HG03175 (cell line): ENCODE results near the gene C14orf180.

Experiments
- ATAC-seq: cut with Tn5 transposase; IDR thresholded peaks from one replicate; pipeline ENCODE4 v1.9.1; 2021; ENCODE audit warnings: mild to moderate bottlenecking, moderate library complexity; ENCODE audit not compliant: unreplicated experiment

Gene C14orf180

DNA sequence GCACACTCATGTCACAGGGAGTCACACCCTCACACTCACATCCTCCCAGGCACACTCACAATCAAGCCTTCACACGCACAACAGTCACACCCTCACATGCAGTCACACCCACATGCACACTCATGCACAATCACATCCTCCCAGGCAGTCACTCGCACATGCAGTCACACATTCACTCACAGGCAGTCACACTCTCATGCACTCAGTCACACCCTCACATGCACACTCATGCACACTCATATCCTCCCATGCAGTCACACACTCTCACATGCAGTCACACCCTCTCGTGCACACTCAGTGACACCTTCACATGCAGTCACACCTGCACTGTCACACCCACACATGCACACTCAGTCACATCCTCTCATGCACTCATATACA is 12.7 kb downstream of the C14orf180 start:
- no peak for ATAC-seq

DNA sequence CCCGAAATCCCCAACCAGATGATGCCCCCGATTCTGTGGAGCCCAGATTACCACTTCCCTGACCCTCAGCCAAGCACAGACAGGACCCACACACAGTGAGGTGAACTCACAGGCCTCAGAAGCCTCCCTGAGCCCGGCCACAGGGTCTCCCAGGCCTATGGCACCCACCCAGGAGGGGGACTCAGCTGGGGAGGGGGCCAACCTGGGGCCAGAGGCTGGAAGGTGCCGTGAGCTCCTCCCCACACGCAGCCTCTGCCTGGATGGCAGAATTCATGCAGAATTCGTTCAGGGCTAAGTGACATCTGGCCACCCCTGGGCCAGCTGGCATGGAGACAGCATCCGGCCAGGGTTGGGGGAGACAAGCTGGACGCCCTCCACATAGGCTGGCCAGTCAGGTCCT is 13.2 kb downstream of the C14orf180 start:
- no peak for ATAC-seq

DNA sequence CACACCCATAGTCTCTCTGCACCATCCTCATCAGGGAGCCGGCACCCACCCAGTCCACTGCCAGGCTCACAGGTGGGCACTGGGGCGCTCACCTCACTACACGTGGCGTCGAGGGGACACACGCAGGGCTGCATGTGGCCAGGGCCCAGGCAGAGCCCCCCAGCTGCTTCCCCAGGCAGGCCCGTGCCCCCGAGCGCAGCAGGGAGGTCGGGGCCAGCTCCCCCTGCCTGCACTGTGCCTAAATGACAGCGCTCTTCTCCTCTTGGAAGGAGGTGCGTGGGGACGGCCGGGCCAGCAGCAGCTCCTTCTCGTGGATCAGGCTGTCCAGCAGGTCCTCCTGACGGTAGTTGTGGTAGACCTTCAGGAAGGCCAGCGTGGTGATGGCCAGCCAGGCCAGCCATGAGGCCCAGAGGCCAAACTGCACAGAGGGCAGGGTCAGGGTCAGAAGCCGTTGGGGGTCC is 13.7 kb downstream of the C14orf180 start:
- no peak for ATAC-seq

DNA sequence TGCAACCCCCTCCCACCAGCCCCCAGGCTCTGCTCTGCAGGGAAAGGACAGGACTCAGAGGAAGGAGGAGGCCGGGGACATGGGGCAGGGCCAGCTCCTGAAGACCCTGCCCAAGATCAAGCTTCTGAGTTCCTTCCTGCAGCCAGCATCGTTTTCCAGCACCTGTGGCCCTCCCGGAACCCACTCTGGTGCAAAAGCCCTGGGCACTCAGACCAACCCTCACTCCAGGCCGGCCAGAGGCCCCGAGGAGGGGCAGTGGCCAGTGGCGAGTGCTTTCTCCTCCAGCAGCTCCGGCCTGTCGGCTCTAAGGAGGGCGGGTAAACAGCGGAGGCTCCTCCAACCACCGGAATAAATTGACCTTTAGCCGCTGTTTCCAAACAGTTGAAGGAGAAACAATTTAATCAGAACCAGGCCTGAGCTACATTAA is 14.2 kb downstream of the C14orf180 start:
- ATAC-seq: no peak

DNA sequence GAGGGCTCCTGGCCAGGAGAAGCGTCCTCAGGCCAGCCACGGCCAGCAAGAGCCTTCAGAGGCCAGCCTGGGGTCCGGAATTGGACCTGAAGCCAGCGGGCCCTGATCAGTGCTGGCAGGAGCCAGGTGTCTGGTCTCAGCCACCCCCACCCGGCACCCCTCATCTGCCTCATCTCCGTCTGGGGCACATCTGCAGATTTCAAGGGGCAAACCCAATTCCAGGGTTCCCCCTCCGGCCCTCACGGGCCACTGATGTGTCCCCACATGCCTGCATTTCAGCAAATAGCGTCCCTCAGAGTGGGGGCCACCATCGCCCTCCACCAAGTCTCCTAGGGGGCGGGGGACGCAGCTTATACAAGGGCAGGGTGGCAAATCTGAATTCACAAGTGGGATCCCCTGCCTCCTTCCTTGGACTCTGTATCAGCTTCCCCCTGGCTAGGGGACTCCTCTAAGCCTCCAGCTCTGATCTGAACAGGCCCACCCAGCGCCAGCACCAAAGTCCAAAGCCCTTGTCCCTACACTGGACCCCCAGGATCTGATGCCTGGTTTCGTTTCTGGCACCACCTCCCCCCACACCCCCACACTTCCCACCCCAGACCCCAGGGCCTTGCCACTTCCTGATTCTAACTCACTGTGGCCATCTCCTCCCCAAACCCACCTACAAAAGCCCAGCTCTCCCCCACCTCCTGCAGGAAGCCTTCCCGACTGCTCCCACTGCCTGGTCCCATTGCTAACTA is 14.9 kb downstream of the C14orf180 start:
- no peak for ATAC-seq

DNA sequence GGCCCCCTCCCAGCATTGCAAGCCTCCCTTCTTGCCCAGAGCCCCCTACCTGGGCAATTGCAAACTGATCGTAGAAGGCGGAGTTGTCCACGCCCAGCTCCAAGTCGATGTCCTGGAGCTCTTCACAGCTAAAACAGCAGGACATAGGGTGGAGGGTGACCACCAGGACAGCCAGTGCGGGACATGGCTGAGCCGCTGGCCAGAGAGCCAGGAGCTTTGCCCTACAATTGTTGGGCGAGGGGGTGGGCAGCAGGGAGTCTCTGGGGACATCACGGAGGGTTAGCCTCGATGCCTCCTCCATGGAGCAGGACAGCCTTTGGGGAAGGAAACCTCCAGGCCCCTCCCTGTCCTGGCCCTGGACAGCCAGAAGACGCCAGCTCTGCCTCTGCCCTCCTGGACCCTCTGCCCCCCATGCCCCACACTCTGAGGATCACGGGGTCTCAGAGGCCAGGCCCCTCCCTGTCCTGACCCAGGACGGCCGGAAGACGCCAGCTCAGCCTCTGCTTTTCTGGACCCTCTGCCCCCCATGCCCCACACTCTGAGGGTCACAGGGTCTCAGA is 15.6 kb downstream of the C14orf180 start:
- ATAC-seq: no peak

DNA sequence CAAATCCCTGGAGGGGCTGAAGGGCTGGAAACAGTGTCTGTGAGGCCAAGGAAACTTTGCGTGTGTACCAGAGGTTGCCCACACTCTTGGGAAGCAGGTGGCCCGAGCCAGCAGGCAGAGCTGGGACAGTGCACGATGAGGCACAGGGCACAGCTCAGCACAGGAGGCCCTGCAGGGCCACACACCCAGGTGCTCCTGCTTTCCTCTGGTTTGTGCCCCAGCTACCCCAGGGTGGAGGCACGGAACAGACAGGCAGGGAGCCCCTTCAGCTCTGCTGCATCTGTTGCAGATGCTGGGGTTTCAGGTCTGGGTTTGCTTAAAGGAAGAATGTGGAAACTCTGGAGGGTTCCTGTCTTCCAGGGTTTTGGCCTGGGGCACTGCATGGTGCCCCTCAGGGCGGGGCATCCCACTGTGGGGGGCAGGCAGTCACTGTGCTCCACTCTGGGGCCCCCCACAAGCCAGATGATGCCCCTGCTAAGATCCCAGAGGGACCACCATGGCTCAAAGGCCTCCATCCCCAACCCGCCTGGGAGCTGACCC is 16.4 kb downstream of the C14orf180 start:
- no peak for ATAC-seq

DNA sequence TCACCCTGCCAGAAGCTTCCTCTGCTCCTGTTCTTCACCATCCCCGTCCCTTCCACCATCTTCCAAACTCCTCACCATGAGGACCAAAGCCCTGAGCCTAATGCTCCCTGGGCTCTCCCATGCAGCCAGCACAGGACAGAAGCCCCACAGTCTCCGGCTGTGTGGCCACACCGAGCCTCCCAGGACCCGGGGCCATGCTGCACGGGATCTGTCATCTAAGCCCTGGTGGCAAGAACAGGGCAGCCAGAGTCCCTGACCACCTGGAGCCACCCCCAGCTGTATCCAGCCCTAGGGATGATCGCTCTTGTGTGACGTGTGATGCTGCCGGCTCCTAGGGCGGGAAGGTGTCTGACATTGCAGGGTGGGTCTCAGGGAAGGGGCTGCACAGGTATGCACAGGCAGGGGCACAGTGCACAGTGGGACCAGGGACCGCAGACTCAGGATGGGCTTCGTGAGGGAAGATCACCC is 16.9 kb downstream of the C14orf180 start:
- no peak for ATAC-seq

DNA sequence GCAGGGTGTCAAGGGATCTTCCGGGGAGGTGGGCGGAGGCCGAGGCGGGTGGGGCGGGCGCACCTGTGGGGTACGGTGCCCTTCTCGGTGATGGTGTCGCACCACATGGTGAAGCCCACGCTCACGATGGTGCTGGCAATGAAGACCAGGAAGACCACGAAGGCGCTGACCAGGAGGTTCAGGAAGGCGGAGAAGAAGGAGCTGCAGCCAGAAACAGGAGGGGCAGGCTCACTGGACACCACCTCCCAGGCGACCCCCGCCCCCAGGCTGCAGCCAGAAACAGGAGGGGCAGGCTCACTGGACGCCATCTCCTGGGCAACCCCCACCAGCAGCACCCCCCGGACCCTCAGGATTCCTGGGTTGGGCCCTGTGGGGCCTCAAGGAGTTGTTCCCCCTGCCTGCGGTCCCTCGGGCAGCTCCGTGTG is 17.4 kb downstream of the C14orf180 start:
- no peak for ATAC-seq

DNA sequence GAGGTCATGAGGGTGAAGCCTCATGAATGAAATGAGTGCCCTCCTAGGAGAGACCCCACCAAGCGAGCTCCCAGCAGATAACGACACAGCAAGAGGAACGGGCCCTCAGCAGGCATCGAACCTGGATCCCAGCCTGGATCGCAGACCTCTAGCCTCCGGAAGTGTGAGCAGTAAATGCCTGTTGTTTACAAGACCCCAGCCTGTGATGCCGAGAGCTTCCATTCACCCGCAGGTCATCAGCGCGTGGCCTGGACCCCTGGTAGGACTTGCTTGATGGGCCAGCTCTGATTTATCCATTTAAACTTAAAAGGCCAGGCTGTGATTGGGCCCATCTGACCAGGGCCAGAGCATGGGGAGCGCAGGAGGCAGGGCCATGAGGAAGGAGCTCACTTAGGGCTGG is 18.0 kb downstream of the C14orf180 start:
- no peak for ATAC-seq

DNA sequence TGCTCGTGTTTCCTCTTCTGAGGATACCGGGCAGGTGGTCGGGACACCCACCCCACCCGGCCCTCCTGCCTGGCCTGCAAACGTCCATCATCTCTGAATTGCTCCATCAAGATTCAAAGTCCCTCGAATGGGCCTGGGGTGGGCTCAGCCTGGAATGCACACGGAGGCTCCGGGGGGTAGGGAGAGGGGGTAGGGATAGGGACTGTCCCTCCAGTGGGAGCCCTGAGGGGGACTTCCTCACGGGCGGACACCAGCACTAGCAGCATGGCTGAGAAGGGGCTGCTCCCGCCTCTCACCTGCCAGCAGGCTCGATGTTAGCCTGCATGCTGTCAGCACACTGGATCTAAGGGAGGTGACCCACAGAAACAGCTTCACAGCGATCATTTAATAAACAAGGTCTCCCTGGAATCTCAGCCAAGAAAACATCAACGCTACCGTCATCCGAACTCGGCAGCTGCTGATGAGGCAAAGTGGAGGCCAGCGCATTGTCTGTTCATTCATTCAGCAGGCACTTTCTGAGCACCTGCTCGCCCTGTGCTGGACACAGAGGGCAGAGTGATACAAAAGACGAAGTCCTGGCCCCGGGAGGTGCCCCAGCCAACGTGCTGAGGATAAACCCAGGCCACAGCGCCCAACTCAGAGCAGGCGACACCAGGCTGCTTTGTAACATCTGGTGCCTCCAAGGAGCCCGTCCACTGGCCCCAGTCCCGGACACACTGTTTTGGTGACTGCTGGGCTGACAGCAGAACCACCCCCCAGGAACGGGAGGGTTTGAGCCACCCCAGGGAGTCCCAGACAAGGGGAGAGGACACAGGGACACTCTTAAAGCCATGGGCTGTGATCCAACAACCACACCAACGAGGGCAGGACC is 18.7 kb downstream of the C14orf180 start:
- ATAC-seq: no peak

DNA sequence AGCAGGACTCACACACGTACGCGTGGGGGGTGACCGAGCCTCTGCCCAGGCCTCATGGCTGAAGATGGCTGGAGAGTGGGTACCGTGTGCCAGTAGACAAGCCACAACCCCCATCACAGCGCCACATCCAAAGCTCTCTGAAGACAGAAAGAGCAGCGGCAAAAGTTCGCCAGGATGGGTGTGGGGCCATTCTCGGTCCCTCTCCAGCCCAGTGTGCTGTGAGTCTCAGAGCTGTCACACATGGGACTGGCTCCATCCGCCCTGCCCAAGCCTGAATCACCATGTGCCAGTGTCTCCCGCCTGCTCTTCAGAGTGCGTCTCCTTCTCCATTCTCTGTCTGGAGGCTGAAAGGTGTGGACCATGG is 19.3 kb downstream of the C14orf180 start:
- no peak for ATAC-seq

DNA sequence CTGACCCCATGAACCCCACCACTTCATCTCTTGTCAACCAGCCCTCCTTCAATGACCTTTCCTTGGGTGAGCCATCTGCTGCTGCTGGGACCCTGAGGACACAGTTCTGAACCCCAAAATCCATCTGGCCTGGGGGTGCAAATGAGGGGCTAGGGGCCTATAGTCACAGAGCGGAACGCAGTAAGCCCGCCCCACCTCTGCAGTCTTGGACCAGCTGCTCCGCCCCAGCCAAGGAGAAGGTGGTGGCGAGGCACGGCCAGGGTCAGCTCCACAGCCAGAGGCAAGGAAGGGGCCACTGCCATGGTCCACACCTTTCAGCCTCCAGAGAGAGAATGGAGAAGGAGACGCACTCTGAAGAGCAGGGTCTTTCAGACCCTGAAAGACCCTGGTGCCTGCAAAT is 19.9 kb downstream of the C14orf180 start:
- no peak for ATAC-seq

DNA sequence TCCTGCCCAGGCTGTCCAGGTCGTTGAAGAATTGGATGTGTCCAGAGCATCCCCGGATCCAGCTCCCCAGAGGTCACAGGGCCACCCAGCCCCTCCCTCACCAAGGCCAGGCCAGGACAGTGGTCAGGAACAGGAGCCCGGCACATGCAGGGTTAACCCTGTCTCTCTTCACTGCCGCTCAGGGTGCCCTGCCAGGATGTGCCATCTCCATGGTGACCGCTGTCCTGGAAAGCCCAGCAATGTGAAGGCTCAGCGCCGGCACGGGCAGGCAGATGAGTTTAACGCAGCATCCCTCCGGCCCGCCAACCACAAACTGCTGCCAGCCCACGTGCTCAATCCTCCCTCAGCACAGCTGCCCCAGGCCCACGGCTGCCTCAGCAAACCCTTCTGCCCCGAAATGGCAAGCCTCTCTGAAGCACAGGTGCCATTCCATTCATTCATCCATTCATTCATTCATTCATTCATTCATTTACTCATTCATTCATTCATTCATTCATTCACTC is 20.6 kb downstream of the C14orf180 start:
- ATAC-seq: no peak

DNA sequence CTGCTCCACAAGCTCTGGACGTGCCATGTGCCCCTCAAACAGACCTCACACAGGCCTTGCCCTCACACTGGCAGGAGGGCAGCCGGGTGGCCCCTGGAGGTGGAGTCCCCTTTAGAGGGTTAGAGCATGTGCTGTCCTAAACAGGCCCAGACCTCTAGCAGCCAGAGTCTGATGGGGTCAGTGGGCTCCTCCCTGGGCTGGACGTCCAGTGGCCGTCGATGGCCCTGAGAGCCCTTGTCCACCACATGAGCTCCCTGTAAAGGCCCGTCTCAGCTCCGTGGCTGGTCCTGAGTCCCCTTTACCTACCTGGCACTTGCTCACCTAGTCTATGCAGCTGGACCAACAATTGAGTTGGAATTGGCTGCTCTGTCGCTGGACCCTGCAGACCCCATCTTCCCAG is 21.2 kb downstream of the C14orf180 start:
- ATAC-seq: no peak

DNA sequence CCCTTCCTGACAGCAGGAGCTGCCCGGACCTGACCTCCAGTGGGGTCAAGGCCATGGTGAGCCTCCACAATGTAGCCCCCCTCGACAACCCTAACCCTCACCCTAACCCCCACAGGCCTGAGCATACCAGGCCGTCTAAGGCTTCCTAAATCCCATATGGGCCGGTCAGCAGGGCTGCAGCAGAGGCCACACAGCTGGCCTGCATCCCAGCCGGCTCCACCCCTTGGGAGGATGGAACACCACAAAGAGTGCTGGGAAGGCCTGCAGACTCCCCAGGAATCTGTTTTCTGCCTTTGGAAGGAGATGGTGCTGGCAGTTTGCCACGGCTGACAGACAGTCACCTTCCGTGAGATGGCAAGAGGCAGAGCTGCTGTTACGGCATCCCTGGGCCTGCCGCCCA is 22.2 kb downstream of the C14orf180 start:
- ATAC-seq: no peak

DNA sequence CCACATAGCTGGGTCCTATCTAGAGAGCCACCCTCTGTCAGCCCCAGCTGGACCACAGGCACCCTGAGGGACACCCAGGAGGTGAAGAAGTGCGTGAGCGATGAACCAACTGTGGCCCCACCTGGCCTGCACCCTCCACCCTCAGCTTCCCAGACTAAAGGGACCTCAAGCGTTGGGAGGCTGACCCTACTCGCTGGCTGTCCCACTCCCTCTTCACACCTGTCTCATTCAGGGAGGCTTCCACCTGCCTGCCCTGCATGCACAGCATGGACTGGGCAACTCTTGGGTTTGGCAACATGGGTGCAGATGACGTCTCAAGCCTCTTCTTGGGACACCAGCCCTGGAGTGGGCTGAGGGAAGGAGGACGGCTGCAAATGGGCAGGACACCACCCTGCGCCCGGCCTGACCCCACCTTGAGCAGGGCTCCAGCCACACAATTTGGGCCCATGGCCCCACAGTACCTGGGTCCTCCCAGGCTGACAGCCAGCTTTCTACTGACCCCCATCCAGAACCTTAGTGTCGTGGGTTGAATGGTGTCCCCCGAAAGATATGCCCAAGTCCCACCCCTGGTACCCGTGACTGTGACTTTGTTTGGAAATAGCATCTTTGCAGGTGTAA is 22.9 kb downstream of the C14orf180 start:
- no peak for ATAC-seq

DNA sequence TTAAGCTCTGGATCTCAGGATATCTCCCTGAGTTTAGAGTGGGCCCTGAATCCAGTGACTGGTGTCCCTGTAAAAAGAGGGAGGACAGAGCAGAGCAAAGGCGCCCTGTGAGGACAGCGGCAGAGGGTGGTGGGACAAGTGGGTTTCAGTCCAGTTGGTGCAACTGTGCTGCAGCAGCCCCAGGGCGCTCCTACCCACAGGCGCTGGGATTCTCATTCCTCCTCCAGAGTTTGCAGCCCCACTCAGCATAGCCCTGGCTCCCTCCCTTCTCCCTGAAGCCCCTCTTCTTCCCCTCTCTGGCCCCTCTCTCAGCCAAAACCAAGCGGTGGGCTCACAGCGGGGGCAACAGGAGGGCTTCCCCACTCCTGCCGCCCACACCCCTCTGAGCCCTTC is 23.4 kb downstream of the C14orf180 start:
- ATAC-seq: no peak

DNA sequence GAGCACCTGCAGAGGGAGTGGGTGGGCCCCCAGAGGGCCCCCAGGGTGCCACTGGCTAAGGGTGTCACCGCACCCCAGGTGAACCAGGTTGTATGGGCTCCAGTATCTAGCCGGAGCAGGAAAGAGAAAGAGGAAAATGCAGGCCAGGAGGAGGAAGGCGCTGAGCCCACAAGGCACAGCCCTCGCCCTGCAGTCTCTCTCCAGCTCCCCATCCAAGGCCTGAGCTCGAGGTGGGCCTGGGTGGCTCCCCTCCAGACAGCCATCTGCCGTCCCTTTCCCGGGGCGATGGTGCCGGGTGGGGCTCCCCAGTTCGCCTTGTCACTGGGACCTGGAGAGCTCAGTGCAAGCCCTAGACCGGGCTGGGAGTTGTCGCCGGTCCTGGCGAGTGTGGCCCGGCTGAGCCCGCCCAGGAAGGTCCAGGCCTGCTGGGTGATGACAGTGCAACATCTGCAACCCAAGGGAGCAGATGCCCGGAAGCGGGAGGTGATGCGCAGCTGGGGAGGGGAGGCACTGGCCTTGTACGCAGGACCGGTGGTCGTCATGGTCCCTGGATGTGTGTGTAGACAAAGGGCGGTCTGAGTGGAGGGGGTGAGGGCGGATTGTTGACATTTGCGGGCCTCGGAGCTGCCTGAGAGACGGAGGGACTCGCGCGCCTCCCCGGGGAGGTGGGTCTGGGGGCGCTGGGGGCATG is 24.3 kb downstream of the C14orf180 start:
- ATAC-seq: no peak
